GM19035 (cell line): Measurements from ENCODE around the gene MS4A12.
"Not testable (repeated sequence)": the region's sequence is repeated elsewhere in the genome, so short reads cannot be mapped to it uniquely, and the experiment has no call there.

ENCODE experiments used
- ATAC-seq: cut with Tn5 transposase; IDR thresholded peaks from one replicate; pipeline ENCODE4 v1.9.1; 2021; ENCODE audit not compliant: unreplicated experiment

MS4A12 gene, protein sequence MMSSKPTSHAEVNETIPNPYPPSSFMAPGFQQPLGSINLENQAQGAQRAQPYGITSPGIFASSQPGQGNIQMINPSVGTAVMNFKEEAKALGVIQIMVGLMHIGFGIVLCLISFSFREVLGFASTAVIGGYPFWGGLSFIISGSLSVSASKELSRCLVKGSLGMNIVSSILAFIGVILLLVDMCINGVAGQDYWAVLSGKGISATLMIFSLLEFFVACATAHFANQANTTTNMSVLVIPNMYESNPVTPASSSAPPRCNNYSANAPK

DNA sequence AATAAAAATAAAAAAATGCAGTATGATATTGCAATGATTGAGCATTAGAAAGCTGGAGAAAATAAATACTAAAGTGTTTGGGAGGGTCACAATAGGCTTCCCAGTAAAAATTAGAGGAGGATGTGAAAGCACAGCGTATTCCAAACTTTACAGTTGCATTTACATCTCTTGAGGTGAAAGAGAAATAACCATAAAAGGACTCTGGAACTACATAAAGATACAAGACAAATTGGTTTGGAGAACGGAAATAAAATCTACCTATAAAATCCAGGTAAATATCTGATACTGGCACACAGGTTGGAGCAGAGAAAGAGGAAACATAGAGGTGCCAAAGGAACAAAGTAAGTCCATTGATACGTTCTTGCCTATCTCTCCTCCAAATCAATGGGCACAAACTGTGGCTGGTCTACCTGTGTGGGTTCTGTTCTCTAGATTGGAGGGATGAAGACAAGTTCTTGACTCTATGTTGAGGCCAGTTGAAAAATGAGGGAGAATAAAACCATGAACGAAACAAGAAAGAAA, at the start of gene MS4A12:
Gene MS4A12 (plus strand): TSS at position 291 of the 522 bp plus-strand sequence. CDS start 4,541 bp downstream, outside the sequence.
- no peak for ATAC-seq

DNA sequence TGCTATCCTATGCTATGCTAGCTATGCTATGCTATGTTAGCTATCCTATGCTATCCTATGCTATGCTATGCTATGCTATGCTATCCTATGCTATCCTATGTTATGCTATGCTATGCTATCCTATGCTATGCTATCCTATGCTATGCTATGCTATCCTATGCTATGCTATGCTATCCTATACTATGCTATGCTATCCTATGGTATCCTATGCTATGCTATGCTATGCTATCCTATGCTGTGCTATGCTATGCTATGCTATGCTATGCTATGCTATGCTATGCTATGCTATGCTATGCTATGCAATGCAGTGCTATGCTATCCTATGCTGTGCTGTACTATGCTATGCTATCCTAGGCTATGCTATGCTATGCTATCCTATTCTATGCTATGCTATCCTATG, 45.5 kb upstream of the MS4A12 start:
- ATAC-seq: no peak

DNA sequence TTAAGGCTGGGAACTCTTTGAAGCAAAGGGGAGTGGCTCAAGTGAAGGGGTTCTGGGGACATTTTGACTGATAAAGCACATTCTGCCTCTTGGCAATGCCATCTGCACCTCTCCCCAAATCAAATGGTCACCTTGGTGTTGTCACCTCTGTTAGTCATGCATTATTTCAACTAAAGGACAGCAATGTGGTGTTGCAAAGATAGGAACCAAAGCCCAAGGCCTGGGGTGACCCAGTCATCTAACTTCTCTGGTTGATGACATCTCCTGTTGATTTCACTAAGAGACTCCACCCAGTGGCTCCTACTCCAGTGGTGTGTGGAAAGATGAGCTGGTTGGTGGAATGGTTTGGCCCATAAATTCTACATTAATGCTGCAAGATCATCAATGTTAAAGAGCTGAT, 44.7 kb upstream of the MS4A12 start:
- no peak for ATAC-seq

DNA sequence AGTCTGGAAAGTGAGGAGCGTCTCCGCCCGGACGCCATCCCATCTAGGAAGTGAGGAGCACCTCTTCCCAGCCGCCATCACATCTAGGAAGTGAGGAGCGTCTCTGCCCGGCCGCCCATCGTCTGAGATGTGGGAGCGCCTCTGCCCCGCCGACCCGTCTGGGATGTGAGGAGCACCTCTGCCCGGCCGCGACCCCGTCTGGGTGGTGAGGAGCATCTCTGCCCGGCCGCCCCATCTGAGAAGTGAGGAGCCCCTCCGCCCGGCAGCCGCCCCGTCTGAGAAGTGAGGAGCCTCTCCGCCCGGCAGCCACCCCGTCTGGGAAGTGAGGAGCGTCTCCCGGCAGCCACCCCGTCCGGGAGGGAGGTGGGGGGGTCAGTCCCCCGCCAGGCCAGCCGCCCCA, 41.4 kb upstream of the MS4A12 start:
- ATAC-seq: not testable (repeated sequence)

DNA sequence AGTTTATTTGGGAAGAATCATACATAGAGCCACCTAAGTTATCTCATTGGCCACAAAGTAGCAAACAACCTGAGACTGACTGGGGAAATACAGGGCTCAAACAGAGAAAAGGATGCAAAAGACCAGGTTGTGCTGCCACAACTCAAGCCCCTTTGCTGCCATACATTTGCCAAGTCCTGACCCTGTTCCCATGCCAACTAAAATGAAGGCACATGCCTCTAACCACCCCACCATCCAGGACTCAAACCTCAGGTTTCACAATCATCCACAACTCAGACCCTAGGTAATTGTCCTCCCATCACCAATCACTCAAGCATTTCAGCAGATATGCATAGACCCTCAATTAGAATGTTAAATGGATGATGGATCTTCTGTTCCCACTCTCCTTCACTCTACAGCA, 38.4 kb upstream of the MS4A12 start:
- ATAC-seq: no peak

DNA sequence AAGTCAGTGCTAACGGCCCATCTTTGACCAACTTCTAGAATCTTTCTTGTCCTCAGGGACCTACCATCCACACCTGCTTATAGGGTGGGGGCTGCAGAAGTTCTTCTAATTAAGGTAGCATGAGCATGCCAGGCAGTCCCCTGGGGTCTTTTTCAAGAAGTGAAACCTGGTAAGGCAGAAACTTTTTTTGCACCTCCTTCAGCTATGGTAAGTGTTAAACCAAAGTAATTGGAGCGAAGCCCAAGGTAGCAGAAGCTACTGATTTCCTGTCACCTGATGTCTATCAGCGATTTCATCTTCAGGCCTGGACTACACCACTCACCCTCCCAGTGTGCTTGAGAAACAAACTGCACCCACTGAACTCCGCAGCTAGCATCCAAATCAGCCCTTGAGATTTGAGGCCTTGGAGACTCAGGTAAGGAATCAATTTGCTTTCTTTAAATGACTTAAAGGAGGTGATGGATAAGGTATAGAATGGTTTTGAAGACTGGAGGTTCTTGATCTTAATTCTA, 37.0 kb upstream of the MS4A12 start, which contains the start of gene MS4A1:
Gene MS4A1 (plus strand): TSS at position 317 of the 512 bp plus-strand sequence. CDS start 6,528 bp downstream, outside the sequence.
- ATAC-seq: peak; percentile 72

DNA sequence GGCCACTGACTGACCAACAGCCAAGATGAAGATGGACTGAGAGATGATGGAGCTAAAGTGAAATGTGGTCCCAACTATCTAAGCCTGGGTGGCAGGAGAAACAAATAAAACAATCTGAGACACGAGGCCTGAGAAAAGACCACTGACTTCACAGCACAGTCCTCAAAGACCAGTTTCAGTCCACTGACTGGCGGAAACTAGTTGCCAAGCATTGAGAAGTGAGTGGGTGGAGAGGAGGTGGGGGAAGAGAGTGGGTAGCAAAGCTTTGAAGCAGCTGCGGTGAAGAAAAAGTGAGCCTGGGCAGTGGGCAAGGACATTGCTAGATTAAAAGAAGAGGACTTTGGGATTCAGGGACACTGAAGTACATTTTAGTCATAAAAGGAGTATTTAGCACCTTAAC, 35.0 kb upstream of the MS4A12 start:
- ATAC-seq: peak; percentile 42

DNA sequence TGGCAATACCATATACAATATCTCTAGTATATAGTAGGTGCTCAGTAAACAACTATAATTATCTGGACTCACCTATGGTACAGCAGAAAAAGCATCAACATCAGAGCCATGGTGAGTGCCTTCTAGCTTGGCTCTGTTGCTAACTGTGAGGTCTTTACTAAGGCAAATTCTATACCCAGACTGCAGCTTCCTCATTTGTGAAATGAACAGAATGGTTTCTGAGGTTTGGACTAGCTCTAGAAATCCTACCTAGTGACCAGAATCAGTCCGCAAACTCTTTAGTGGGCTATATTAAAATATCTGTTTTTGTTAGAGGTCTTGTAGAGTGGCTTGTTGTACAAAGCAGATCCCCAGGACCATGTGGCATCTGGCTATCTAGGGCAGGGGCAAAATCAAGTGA, 33.2 kb upstream of the MS4A12 start:
- peak; percentile 23 for ATAC-seq

DNA sequence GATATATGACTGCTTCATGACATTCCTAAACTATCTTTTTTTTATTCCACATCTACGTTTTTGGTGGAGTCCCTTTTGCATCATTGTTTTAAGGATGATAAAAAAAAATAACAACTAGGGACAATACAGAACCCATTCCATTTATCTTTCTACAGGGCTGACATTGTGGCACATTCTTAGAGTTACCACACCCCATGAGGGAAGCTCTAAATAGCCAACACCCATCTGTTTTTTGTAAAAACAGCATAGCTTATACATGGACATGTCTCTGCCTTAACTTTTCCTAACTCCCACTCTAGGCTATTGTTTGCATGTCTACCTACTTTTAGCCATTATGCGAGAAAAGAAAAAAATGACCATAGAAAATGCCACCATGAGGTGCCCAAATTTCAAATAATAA, 23.7 kb upstream of the MS4A12 start:
- no peak for ATAC-seq

DNA sequence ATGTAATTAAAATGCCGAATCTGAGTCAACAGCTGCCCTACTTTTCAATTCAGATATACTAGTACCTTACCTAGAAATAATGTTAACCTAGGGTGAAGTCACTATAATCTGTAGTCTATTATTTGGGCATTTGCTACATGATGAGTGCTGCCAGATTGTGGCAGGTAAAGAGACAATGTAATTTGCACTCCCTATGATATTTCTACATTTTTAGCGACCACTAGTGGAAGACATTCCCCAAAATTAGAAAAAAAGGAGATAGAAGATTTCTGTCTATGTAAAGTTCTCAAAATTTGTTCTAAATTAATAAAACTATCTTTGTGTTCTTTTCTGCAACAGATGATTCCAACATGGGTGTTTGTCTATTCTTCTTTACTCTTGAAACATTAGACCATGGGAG, 22.9 kb upstream of the MS4A12 start:
- ATAC-seq: no peak

DNA sequence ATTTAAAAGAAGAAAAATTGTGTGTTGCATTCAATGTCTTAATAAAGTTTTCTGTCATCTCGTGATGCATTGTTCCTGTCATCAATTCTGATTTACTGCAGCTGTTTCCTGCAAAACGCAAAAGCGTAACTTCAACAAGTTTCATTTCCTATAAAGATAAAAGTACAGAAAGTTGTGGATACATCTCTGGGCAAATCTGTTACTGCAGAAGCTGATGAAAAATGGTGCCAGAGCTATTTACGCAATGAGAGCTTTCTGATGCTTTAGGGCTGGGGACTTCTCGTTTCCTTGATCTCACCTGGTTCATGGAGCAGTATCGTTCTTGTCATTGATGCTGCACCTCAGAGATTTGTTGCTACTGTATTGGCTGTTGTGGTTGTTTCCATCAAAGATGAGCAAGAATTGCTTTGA, 15.5 kb upstream of the MS4A12 start:
- ATAC-seq: peak; percentile 45

DNA sequence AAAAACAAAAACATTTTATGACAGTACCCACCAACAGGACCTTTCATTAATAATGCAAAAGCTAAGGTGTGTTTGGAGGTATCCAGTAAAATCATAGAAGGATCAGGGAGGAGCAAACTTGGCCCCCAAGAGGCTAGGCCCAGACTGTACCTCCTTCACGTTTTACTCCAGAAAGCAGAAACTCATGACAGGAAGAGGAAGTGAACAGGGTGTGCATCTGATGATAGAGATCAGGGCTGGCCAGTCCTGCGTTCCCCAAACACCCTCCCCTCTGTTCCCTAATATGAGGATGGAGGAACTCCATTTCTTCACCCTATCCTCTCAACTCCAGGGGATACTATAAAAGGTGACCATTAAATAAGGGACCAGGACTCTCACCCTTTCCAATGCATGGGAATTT, 10.2 kb upstream of the MS4A12 start:
- ATAC-seq: no peak

DNA sequence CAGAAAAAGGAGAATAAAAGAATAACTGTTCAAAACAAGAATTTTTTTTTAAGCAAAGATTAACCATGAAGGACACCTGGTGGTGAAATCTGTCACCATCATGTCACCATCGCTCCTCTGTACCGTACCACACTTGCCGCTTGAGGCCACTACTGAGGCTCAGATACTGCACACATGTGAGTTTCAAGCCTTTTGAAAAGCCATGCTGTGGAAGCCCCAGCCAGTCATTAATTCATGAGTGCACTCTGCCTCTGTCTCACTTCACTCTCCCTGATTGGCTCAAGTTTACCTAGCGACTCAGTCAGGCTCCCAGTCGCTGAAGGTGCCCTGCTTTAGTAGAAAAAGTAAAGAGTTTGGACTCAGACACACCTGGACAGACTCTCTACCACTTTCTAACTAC, 6.6 kb upstream of the MS4A12 start:
- peak; percentile 98 for ATAC-seq

DNA sequence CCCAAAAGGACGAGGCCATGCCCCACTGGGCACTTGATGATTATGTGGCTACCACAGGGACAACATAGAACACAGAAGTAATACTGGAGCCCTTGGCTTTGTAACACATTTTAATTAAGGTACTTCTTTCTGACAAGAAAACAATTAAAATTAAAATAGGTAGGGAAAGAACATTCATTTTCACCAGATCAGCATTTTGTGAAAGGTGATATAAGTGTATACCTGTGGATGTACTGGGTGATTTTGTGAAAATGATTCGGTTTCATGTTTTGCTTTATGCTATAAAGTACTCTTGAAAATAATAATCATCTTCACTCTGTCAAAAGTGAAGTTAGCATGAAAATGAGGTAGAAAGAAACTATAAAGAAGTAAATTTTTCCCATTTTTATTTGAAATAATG, 876 bp downstream of the MS4A12 start:
- ATAC-seq: no peak

DNA sequence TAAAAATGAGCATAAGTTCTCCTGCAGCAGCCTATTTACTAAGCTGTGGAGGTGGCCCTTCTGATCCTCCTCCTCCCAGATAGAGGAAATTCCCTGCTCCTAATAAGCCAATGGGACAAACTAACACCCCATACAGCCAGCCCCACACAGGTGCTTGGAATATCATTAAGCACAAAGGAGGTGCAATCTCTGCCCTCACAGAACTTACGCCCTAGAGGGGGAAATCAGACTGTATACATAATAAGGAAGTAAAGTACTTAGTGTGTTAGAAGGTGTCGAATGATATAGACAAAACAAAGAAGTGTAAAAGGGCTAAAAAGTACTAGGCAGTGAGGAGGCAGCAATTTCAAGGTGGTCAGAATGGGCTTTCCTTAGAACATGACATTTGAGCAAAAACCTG, 5.8 kb downstream of the MS4A12 start:
- no peak for ATAC-seq

DNA sequence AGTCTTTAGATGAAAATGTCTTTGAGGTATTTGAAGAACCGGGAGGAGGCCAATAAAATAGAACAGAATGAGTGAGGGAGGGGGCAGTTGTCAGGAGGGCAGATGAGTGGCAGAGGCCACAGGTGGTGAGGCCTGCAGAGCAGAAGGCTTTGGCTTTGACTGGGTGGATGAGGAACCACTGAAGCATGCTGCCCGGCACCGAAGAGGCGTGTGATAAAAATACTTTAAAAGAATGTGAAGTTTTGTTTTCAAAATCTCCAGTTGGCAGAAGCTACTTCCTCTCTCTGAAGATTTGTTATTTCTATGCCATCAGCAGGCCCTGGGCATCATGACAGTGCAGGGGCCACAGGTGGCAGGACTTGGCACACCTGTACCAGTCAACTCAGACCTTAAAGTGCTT, 6.3 kb downstream of the MS4A12 start:
- no peak for ATAC-seq

DNA sequence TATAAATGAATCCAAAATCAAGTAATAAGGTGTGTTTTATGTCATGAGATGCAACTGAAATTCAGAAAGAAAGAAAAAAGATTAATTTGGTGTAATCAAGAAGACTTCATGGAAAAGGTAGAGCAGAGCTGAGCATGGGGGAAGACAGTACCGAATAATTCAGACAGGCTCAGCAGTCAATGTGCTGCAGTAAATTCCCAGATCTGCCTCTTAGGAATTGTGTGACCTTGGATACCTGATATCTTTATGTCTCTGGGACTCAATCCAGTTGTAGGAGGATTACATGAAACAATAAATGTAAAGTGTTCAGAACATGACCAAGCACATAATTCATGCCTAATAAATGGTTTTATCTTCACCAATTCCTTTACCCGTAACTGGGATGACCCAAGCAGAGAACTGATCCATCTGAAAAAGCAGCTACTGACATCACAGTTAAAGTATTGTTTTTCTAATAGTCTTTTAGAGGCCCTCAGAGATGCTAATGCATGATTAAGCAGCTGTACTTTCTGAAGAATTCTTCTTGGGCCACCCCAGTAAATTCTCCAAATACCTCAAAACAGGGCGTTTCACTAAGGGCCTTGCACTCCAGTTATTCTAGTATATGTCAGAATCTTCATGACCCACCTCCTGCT, 7.8 kb downstream of the MS4A12 start:
- no peak for ATAC-seq

DNA sequence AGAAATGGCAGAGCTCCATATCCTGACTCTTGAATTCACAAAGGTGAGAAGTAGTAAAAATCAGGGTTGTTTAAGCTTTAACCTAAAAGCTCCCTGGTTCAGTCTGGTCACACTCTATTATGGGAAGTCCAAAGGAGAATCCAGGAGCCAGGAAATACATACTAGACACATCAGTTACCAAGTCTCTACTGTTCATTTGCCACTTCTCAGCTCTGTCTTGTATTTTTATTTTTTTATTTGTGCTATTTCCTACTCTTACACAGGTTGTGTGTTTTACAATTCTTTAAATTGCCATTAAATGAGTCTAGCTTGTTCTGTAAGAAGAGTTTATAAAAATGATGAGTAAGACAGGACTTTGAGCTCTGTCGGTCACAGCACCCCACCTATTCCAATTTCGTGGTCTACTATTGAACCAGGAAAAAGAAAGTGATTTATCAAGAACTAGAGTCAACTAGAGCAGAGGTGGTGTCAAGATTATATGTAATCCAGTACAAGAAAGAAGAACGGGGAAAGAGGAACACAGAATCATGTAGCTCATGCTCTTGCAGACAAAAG, 9.7 kb downstream of the MS4A12 start:
- no peak for ATAC-seq

DNA sequence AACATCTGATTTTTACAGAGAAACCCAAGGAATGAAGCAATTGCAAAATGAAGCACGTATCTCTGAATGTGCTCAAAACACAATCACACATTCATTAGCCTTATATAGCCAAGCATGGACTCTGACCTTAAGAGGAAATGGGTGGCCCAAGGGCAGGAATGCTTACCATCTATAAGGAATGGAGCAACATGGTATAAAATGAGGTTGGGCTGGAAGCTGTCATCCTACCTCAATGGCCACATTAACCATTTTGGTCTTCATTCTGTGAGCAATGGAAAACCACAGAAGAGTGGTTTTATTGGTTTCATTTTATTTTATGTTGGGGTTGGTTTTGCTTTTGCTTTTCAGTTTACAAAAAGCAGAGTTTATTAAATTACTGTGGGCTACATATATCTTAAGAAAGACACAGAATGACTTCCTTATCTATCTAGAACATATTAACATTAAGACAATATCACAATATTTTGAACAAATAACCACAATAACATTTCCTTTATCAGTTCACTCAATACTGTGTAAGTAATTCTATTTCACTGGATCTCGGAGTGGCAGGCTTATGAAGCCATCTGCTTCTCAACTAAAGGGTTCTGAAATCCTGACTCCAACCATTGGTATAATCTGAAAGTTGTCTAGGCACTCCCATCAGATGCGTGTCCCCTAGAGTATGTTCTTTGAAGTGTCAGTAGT, 11.8 kb downstream of the MS4A12 start:
- ATAC-seq: no peak

DNA sequence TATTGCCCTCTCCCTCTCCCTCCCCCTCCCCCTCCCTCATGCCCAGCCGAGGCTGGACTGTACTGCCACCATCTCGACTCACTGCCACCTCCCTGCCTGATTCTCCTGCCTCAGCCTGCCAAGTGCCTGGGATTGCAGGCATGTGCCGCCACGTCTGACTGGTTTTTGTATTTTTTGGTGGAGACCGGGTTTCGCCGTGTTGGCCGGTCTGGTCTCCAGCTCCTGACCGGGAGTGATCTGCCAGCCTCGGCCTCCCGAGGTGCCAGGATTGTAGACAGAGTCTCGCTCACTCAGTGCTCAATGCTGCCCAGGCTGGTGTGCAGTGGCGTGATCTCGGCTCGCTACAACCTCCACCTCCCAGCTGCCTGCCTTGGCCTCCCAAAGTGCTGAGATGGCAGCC, 17.0 kb downstream of the MS4A12 start:
- not testable (repeated sequence) for ATAC-seq

DNA sequence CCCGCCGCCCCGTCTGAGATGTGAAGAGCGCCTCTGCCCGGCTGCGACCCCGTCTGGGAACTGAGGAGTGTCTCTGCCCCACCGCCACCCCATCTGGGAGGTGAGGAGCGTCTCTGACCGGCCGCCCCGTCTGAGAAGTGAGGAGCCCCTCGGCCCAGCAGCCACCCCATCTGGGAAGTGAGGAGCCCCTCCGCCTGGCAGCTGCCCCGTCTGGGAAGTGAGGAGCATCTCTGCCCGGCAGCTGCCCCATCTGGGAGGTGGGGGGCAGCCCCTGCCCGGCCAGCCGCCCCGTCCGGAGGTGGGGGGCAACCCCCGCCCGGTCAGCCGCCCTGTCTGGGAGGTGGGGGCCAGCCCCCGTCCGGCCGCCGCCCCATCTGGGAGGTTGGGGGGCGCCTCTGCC, 17.6 kb downstream of the MS4A12 start:
- ATAC-seq: not testable (repeated sequence)
